GM18870 (cell line): ENCODE results near the gene CA5A.
"Not testable (repeated sequence)": the region's sequence is repeated elsewhere in the genome, so short reads cannot be mapped to it uniquely, and the experiment has no call there.

Experiments
- ATAC-seq: cut with Tn5 transposase; IDR thresholded peaks from one replicate; pipeline ENCODE4 v1.9.1; 2021; ENCODE audit warnings: moderate library complexity; ENCODE audit not compliant: unreplicated experiment

The CA5A gene

DNA sequence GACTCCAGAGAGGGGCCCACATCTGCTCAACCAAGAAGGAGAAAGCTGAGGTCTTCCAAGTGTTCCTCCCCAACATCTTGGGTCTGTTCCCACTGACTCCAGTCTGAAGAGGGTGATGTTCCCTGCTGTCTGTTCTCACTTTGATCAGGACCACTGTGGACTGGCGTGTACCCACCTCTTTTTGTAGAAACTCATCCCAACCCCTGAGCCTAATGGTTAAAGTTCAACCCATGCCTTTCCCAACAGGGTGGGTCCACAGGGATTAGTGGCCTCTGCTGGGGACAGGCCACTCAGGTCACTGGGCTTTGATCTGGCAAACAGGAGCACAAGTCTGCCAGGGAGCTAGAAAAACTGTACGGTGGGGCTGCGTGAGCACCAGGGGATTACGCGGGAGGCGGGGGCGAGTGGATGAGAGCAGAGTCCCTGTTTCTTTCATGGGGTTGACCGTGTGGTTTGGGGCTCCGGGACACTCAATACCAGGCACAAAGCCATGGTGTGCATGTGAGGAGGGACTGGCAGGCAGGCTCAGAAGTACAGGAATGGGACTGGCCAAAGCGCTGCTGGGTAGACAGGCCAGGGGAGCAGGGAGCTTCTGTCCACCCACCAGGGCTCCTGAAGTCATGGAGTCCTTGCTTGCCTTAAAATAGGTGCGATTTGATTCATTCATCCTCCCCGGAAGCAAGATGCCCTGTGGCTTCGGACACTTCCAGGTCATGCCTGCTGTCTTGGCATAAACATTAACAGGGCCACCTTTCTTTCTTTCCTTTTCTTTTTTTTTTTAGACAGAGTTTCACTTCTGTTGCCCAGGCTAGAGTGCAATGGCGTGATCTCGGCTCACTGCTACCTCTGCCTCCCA lies at the start of gene CA5A:
TSS of gene CA5A (minus strand) at position 155 of the 856 bp plus-strand sequence. CDS start at position 76, 79 bp downstream.
- no peak for ATAC-seq

DNA sequence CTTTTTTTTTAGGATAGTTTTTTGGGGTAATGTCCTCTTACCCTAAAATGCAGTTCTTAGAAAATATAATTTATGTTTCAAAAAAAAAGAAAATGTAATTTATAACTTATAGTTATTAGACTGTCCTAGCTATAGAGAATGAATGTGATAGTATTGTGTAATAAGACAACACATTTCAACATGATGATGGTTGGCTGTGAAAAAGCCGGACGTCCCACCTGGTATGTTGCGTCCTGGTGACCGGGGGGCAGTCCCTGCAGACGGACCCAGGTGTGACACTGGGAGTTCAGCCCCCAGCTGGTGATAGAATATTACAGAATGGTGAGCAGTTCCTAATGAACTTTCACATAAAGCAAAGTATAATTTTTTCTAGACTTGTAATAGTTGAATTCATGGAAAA lies 49.2 kb upstream of the CA5A start:
- ATAC-seq, result not testable (repeated sequence)

GRCh38 chr16:87984632-87985267 lies 48.4 kb upstream of the CA5A start:
- ATAC-seq, result no peak

GRCh38 chr16:87984180-87984579 lies 47.9 kb upstream of the CA5A start:
- not testable (repeated sequence) for ATAC-seq

DNA sequence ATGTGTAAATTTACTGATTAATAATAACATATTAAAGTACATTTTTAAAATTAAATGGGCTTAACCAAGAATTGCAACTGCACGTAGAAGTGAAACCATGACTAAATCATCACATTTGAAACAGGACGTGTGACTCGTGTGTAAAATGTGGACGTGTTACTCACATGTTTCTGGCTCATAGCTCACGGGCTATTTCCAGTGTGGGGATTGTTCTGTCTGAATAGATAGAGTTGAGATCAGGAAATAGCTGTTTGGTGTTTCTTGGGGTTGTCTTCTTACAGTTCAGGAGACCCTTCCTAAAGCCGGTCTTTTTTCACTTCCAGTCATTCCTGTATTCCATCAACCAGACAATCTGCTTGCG lies 47.4 kb upstream of the CA5A start:
- ATAC-seq, result not testable (repeated sequence)

DNA sequence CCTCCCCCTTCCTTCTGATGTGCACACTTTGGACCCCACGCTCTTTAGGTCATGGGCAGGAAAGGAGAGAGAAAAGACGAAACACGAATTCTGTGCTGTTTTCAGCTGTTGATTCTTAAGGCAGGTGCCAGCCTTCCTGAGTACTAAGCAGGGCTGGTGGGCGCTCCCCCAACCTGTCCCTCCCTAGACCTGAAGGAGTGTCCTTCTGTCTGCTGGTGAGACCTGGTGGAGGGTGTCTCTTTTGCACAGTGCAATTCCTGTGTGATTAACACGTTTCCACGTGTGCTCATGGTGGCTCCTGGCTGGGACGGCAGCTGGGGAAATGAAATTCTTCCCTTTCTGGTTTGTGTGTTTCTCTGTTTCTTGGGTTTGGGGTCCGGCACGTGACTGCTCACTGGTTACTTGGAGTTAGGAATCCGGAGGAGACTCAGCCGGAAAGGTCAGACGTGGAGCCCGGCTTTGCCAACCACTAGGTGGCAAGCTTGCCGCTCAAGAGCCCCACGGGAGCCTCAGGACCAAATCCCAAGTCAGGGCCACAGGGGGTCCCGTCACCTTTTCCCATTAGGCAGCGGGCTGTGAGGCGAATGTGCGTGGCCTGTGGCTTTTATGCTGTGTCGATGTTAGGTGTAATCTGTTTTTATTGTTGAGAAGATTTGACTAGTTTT lies 46.9 kb upstream of the CA5A start:
- ATAC-seq, result not testable (repeated sequence)

DNA sequence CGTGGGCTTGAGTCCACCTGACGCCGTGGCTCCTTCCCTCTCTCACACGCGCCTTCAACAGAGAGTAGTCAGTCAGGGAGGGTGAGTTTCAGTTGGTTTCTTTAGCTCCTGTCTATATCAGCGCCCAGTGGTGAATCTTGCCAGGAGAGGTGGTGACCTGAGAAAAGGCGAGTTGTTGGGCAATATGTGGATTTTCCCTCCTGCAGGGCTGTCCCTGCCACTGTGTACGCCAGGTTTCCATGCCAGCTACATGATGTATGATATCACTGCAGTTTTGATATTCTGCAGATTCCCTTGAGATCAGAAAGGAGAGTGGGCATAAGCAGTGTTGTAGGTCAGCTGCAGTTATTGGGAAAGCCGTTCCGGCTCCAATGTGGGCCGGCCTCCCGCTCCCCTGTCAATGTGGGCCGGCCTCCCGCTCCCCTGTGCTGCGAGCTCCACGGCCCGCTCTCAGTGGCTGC lies 46.3 kb upstream of the CA5A start:
- no peak for ATAC-seq

DNA sequence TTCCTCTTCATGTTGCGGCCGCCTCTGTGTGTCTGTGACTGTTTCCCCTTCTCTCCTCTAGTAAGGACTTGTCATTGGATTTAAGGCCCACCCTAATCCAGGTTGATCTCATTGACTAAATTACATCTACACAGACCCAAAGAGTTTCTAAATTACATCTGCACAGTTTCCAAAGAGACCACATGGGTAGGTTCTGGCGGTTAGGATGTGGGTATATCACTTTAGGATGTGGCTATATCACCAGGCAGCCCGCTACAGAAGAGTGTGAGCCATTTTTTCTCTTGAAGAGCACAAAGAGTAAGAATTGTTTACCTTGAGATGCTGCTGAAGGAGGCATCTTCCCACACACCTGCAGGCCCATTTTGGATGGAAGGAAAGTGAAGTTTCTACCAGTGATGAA lies 45.0 kb upstream of the CA5A start:
- not testable (repeated sequence) for ATAC-seq

GRCh38 chr16:87979911-87980630 lies 43.7 kb upstream of the CA5A start:
- ATAC-seq, result not testable (repeated sequence)

- no peak for ATAC-seq
Measured at GRCh38 chr16:87979352-87979751, 43.0 kb upstream of the CA5A start.

DNA sequence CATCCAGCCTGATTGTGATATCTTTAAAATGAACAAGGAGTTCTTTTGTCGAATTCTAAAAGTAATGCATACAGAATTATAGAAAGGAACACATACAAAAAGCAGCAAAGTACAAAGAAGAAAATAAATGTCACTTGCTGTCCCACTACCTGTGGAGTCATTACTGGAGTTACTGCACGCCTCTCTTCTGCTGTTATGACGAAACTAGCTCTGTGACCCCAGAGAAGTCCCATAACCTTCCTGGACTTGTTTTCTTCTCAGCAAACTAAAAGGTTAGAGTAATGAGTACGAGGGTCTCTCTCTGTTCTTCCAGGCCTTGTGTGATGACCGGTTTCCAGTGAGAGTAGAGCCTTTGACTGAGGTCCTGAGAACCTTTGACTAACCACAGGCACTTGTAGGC lies 41.8 kb upstream of the CA5A start:
- no peak for ATAC-seq

DNA sequence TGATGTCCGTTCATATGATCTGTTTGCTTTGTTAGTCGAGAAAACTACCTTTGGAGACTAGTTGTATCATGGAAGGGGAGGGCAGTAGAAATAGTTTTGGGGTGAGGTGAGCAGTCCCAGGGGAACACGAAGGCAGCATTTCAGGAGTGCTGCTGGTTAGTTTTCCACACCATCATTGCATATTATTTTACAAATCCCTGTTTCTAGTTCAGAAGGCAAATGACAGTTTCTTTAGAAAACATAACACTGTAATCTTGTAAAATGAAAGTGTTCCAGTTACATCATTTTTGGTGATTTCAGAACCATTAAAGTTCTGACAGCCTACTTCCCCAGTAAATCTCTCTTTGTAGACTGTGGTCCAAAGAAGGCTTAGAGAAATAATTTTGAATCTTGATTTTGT lies 40.3 kb upstream of the CA5A start:
- ATAC-seq, result no peak

DNA sequence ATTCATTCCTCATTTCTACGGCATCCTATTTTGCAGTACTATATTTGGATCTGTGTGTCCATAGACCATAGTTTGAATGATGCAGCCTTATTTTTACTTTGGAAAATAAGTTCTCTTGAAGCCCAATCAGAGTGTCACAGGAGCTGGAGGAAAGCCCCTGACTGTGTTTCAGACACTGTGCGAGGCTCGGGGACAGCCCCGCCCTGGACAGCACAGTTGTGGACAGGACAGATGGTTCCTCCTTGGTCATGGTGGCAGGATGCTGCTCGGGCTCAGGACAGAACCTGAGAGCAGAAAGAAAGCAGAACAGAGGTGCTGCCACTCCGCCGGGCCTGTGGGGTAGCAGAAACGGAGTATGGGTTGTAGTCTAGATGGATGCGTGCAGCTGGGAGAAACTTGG lies 37.8 kb upstream of the CA5A start:
- no peak for ATAC-seq

GRCh38 chr16:87973717-87974116 lies 37.4 kb upstream of the CA5A start:
- no peak for ATAC-seq

- no peak for ATAC-seq
Measured at GRCh38 chr16:87971933-87972332, 35.6 kb upstream of the CA5A start.

DNA sequence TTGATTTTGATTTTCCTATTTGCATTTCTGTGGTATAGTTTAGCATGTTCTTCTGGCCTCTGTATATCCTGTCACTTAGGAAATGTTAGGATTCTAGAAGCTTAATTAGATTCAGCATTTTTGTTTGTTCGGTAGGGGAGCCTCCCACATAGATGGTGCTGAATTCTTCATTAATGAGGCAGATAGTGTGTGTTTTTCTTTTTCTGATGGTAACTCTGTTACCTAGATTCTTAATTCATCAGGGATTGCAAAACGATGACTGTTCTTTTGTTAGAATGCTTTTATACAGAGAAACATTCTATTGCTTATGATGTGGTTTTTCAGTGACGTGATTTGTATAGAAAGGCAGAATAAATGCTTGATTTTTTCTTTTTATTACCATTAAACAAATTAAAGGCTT lies 33.9 kb upstream of the CA5A start:
- ATAC-seq, result no peak

DNA sequence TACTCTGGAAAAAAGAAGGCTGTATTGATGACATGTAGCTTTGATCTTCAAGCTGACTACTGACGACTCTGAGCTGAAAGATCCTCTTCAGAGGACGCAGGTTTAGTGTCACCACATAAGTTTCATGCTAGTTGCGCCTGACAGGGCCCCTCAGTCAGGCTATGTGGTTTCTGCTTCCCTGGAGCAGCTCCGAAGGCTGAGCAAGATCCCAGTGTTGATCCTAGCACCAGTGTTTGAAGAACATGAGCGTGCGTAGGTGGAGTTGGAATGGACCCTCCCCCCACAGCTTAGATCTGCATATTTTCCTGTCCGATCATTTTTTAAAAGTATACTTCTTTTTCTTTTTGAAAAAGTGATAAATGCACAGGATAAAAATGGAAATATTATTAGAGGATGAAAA lies 32.2 kb upstream of the CA5A start:
- ATAC-seq, result no peak

DNA sequence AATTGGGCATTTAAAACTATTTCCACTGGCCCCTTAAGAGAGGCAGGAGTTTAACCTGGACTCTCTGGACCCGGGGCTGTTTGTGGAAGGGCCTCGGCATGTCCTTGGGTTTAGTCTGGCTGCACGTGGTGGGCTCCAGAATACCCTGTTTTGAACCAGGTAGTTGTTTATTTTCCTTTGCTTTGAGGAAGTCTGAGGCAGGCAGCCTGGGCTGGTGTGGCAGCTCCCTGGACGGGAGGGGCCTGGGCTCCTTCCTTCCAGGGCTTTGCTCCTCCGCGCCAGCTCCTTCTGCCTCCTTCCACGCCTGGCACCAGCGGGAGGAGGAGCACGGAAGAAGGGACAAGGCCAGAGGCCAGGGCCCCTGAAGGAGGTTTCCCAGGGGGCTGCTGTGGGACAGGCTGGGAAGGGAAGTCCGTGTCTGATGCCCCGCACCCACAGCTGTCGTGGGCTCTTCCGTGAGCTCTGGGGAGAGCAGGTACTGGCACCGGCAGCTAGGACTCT lies 30.4 kb upstream of the CA5A start:
- no peak for ATAC-seq

DNA sequence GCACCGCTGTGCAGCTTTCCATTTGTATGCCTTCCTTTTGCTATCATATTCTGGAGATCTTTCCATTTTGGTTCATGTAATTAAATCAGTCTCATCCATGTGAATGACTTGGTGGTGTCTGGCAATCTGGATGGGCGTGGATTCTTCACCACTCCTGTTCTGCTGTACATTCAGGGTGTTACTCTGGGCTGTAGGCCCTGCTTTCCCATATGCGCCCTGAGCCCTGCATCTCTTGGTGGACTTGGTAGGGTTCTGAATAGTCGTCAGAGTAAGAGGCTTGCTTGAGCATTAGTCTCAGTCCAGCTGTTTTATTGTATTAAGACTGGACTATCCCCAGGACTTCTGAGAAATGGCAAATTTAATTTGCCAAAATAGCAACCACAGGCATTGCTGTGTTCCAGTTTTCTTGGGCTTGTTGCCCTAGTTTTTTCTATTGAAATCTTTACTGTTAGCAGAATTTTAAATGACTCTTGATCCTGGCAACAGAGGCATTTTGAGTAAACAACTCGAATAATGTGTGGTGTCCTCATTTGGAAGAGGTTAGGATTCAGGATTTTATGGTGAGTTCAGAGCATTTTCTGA lies 29.8 kb upstream of the CA5A start:
- ATAC-seq, result no peak

DNA sequence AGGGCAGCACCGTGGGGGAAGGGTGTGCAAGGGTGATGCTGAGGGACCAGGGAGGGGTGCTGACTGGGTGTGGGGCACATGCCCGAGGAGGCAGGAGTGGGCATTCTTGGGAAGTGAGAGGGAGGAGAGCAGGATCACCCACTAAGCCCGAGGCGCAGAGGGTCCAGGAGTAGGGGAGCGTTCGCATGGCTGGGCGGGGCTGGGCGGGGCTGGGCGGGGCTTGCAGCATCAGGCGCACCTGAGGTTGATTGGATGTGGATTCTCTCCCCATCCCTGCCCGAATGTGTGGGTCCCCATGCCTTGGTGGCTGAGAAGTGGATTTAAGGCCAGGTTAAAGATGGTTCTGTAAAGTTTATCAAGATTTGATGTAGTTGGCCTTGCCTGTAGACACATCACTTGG lies 29.1 kb upstream of the CA5A start:
- ATAC-seq, result no peak
